Non-pigmented ciliary epithelial cell (primary cell): Measurements from ENCODE around the gene OR2A1.
"Not testable (repeated sequence)": the region's sequence is repeated elsewhere in the genome, so short reads cannot be mapped to it uniquely, and the experiment has no call there.

Experiments
- DNase-seq: peaks from one replicate; pipeline ENCODE4 v3.0.0-alpha.2; 2010; ENCODE audit warnings: low read depth

OR2A1 gene

GRCh38 chr7:144311872-144312469 is at the start of gene OR2A1:
OR2A1 (plus strand) TSS chr7:144312419; CDS start chr7:144318125, 5,706 bp downstream.
- not testable (repeated sequence) for DNase-seq

DNA sequence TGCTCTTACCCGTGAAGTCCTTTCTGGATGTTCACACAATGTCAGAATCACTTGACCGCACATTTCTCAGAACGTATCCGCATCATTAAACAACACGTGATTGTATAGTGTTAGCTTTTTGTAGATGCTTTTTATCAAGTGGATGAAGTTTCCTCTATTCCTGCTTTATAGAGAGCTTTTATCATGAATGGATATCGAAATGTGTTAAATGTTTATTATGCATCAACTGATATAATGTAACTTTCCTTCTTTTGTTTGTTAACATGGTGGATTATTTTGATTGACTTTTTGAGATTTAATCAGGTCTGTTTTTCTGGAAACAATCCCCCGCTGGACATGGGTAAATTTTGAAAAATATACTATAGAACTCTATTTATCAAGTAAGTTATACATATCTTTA is 47.5 kb upstream of the OR2A1 start, which contains the start of gene OR2A7:
OR2A7 (minus strand) TSS at position 101 of the 400 bp plus-strand sequence. CDS start 5,164 bp downstream, outside the sequence.
- not testable (repeated sequence) for DNase-seq

- not testable (repeated sequence) for DNase-seq
Observed at GRCh38 chr7:144269188-144269587, 43.0 kb upstream of the OR2A1 start, which contains the start of gene CTAGE8. CTAGE8 (minus strand) TSS chr7:144269288; CDS start chr7:144269250, 38 bp downstream.

GRCh38 chr7:144275281-144275680 is 36.9 kb upstream of the OR2A1 start:
- DNase-seq = not testable (repeated sequence)

DNA sequence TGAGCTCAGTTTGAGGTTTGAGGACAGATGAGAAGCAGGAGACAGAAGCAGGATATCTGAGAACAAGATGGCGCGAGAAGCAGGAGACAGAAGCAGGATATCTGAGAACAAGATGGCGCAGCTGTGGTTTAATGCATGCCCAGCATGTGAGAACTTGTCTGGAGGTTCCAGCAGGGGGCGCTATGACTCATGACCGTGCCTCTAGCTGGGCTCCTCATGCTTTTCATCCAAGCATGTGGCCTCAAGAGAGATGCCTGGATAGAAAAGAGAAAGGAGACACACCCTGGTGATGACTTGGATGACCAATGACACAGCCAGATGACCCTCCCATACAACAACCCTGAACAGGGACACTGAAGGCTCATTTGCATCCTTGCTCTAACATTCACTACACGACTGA is 32.2 kb upstream of the OR2A1 start:
- DNase-seq = not testable (repeated sequence)

- DNase-seq = not testable (repeated sequence)
Observed at GRCh38 chr7:144281981-144282380, 30.2 kb upstream of the OR2A1 start.

- not testable (repeated sequence) for DNase-seq
Observed at GRCh38 chr7:144282490-144282889, 29.7 kb upstream of the OR2A1 start.

- not testable (repeated sequence) for DNase-seq
Observed at GRCh38 chr7:144283716-144284115, 28.5 kb upstream of the OR2A1 start.

GRCh38 chr7:144287171-144287784 is 24.9 kb upstream of the OR2A1 start:
- not testable (repeated sequence) for DNase-seq

GRCh38 chr7:144291607-144292006 is 20.6 kb upstream of the OR2A1 start:
- not testable (repeated sequence) for DNase-seq

GRCh38 chr7:144292384-144293161 is 19.6 kb upstream of the OR2A1 start:
- DNase-seq = not testable (repeated sequence)

GRCh38 chr7:144293794-144294499 is 18.3 kb upstream of the OR2A1 start:
- not testable (repeated sequence) for DNase-seq

DNA sequence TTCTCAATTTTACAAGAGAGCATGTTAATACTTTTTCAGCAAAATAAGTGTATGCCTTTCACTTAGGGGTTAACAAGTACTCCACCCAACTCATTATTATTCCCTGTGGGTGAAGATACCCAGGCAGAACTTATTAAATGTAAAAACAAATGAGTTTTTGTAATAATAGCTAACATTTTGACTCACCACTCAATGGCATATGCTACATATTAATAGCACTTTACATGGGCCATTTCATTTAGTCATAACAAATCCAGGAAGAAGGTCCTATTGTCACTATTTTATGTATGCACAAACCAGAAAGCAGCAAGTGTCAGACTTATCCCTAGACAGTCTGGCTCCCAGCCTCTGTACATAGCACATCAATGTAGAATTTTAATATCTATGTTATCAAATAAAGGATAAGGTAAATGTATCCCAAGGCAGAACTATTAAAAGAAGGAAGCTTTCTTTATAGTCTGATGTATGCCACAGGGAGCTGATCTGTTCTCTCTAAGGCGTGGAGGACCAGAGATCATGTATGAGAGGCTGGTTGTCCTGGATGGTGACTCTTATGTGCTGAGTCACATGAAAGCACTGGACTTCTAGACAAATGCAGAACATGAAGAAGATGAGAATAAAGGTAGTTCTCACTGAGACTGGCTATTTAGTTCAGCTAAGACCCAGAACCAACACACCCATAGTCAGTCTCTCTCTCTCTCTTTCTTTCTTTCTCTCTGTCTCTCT is 9.5 kb upstream of the OR2A1 start:
- DNase-seq = not testable (repeated sequence)

DNA sequence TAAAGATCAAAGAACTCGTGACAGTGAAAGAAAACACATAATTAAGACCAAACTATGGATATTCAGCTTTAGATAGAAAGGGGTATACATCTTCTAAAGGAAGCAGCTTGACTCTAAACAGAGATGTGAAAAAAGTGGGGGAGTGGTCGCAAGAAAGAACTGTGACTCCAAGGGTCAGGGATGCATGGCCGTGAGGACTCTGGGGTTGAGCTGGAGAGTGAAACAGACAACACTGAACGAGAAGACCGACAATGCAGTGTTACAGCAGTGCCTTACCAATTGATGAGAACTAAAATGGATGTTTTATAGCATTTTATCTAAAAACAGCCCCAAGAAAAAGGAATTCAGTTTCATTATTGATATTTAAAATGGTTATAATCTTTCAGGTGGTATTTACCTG is 8.6 kb upstream of the OR2A1 start:
- not testable (repeated sequence) for DNase-seq

DNA sequence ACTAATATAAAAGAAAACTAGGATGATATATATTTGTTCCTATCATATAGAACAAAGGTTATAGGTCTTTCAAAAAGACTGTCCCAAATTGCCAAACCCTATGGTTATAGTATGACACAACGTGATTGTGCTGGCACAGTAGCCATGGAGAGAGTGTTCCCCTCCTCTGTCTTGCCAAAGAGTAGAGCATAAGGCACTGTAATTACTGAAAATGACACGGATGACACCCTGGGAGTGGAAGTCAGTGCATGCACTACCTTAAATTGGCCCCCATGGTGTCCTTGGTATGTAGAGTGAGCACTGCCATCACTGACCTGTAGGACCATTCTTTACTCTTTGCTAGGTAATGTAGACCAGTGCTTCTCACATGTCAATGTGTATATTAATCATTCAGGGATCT is 7.1 kb upstream of the OR2A1 start:
- not testable (repeated sequence) for DNase-seq

- DNase-seq = not testable (repeated sequence)
Observed at GRCh38 chr7:144309702-144310101, 2.5 kb upstream of the OR2A1 start.

DNA sequence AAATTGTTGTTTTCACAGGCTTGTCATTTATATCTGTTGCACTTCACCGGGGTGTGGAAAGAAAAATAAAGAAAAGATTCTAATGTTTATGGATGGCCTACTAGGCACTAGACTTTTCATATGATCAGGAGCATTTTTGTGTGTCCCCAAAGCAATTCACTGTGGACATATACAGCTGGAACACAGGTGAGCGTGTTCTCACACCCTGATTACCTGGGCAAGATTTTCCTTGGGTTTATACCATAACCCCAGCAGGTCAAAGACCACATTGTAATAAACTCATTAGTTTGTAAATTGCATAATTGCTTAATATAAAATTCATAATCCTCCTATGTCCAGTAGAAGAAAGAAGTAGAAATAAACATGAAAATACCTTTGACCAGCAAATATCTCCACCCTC is 1.0 kb upstream of the OR2A1 start:
- DNase-seq = not testable (repeated sequence)

DNA sequence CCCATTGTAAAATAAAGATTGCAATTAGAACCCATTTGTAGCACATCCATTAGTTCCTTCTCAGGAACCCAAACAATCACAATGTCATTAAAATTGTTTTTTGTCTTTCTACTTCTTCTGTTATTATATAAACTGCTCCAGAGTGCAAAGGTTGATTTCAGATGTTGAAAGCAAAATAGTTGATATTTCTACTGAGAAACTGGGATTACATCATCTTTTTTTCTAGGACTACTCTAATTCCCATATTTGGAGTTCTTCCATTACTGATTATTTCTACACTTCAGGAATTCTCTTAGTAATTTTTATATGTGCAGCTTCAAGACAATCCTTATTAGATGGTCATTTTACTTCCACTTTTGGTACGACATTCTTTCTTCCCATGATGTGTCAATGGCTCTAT is 5.3 kb downstream of the OR2A1 start:
- DNase-seq = not testable (repeated sequence)

GRCh38 chr7:144319547-144319946 is 7.3 kb downstream of the OR2A1 start:
- DNase-seq = not testable (repeated sequence)

- not testable (repeated sequence) for DNase-seq
Observed at GRCh38 chr7:144321677-144322206, 9.5 kb downstream of the OR2A1 start.

- not testable (repeated sequence) for DNase-seq
Observed at GRCh38 chr7:144323359-144323758, 11.1 kb downstream of the OR2A1 start.
